Effector memory CD4-positive, alpha-beta T cell (primary cell): ENCODE data around the gene TSGA10.
"Not testable (repeated sequence)": the region's sequence is repeated elsewhere in the genome, so short reads cannot be mapped to it uniquely, and the experiment has no call there.

Source experiments
- DNase-seq, 3 donors: peaks; one replicate each; pipeline ENCODE4 v3.0.0-alpha.2; 2020
- H3K27ac ChIP-seq: 2 replicates; pipeline ENCODE4 v1.7.0; 2013; ENCODE audit warnings: mild to moderate bottlenecking, low read length, moderate library complexity; ENCODE audit not compliant: insufficient read depth, poor library complexity, severe bottlenecking
- H3K27me3 ChIP-seq: replicated peaks from 2 replicates; pipeline ENCODE4 v1.7.0; 2013; ENCODE audit warnings: mild to moderate bottlenecking, low read length; ENCODE audit not compliant: insufficient read depth, control insufficient read depth, poor library complexity, severe bottlenecking
- H3K36me3 ChIP-seq: 2 replicates; pipeline ENCODE4 v1.7.0; 2013; ENCODE audit warnings: mild to moderate bottlenecking, low read length, moderate library complexity; ENCODE audit not compliant: control insufficient read depth, insufficient read depth
- H3K4me1 ChIP-seq: 2 replicates; pipeline ENCODE4 v1.7.0; 2013; ENCODE audit warnings: low read length, mild to moderate bottlenecking; ENCODE audit not compliant: control insufficient read depth, insufficient read depth, poor library complexity, severe bottlenecking
- H3K4me3 ChIP-seq: 2 replicates; pipeline ENCODE4 v1.7.0; 2013; ENCODE audit warnings: low read length, low read depth, mild to moderate bottlenecking; ENCODE audit not compliant: insufficient read depth, poor library complexity, severe bottlenecking
- H3K9me3 ChIP-seq: 2 replicates; pipeline ENCODE4 v1.7.0; 2013; ENCODE audit warnings: mild to moderate bottlenecking, low read length, moderate library complexity; ENCODE audit not compliant: control insufficient read depth

TSGA10 gene

DNA sequence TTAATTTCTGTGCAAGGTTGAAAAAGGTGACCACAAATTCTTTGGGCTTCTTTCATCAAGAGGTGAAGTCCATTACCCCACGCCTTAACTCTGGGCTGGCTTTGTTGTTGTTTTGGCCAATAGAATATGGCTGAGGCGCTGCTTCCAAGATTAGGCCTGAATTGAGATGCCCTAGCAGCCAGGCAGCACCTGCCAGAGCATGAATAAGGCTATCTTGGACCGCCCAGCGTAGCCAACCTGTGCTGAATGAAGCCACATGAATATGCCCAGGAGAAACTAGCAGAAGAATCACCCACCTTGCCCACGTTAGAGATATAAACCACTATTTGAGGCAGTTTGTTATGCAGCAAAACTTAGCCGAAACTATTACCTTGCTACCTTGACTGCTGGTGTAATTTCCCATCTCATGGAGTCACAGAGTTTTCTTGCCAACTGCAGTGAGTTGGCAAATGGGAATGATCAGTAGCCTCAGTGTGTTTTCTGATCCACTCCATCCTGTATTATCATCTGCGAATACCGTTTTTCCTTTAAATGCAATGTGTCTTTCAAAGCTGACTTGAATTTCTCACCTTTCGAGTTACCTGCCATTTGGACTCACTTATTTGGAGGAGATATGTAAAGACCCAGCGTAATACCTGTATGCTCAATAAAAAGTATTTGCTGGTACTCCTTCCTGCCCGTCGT is 679 bp downstream of the TSGA10 start:
- H3K36me3 ChIP-seq, result no peaks in the 10 kb centered on the region
- H3K27me3 ChIP-seq, result no peaks in the 10 kb centered on the region
- peaks cover 11% of the 10 kb centered on the region for H3K4me1 ChIP-seq
- peak overlapping the region; percentile 94 for H3K27ac ChIP-seq
- no peak for DNase-seq
- peak overlapping the region; percentile 92 for H3K4me3 ChIP-seq
- H3K9me3 ChIP-seq, result no peaks in the 10 kb centered on the region

- DNase-seq, result no peak
- H3K4me3 ChIP-seq, result no peak overlapping the region
- H3K9me3 ChIP-seq, result no peaks in the 10 kb centered on the region
- H3K27ac ChIP-seq, result no peak overlapping the region
- no peaks in the 10 kb centered on the region for H3K36me3 ChIP-seq
- peaks cover 11% of the 10 kb centered on the region for H3K4me1 ChIP-seq
- no peaks in the 10 kb centered on the region for H3K27me3 ChIP-seq
Measured at GRCh38 chr2:99152199-99152895, 2.4 kb downstream of the TSGA10 start.

DNA sequence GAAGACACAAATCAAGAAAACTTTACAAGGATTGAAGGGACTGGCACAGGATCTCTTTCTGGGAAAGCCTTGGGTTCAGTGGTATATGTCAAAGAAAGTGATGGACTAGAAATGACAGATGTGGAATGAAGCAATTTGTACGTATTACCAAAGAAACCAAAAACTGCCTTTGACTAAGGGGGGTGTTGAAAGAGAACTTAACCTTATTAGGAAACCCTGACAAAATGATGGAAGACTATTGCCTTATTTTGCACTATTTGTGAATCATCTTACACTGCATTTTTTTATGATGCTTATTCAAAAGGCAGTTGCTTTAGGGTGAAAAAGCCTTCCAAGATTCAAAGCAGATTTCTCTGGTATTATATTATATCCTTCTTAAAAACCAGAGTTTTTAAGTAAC is 4.0 kb downstream of the TSGA10 start:
- Histone ChIP-seq H3K4me3 (no peak overlapping the region), H3K9me3 (no peaks in the 10 kb centered on the region), H3K27me3 (no peaks in the 10 kb centered on the region), H3K4me1 (peaks cover 8% of the 10 kb centered on the region), H3K36me3 (no peaks in the 10 kb centered on the region), H3K27ac (no peak overlapping the region)
- DNase-seq, result no peak

DNA sequence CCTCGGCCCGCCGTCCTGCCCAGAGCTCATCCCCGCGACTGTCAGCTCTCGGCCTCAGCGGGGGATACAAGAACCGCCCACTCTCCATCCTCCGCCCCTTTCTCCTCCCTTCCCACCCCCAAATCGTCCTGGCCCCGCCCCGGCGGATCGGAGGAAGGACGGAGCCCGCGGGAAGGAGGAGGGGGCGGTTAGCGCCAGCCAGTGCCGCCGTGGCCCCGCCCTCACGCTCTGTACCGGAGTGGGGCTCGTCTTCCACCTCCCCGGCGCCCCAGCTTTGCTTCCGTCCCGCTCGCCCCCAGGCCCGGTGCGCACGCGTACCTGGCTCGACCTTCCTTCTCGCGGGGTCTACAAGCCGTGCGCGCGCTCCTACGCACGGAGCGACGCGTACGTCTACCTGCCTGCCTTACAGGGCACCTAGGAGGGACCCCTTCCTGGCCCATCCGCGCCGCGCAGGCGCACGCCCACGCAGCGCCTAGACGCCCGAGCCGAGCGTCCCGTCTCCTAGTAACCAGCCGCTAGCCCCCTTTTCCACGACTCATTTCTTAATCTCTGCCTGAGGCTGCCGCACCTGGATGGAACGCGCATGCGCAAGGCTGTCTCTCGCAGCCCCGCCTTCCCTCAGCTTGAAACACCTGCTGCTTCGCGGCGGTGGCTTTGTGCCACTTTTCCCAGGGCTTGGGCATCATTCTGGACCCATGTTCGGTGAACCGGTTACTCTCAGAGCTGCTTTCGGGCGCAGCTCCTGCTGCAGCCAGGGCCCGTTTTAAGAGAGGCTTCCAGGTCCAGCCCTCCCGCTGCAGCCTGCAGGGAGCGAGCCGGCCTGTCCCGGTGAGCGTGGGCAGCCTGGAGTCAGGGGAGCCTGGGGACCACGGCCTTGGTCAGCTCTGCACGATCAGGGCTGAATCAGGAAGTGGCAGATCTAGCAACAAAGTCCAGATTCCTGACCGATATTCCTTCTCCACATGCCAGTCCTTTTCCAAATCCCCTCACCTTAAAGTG is 13.3 kb downstream of the TSGA10 start, which contains the start of gene C2orf15:
Gene C2orf15, plus strand, starts transcription at position 598 of the 999 bp plus-strand sequence. CDS start 8,852 bp downstream, outside the sequence.
- peak within 1 kb of the TSS; percentile 81 for H3K27ac ChIP-seq

GRCh38 chr2:99140860-99141109 is 14.0 kb downstream of the TSGA10 start:
- H3K27me3 ChIP-seq, result no peaks in the 10 kb centered on the region
- no peak for DNase-seq

More for the DNA sequence above, 13.3 kb downstream of the TSGA10 start, which contains the start of gene C2orf15:
- Histone ChIP-seq H3K4me1 (peaks cover 4% of the 10 kb centered on the region), H3K27me3 (no peaks in the 10 kb centered on the region), H3K36me3 (no peaks in the 10 kb centered on the region), H3K9me3 (no peaks in the 10 kb centered on the region), H3K4me3 (peak within 1 kb of the TSS; percentile 69)
- DNase-seq, result peak; percentile 95 to 96 (median 96)

DNA sequence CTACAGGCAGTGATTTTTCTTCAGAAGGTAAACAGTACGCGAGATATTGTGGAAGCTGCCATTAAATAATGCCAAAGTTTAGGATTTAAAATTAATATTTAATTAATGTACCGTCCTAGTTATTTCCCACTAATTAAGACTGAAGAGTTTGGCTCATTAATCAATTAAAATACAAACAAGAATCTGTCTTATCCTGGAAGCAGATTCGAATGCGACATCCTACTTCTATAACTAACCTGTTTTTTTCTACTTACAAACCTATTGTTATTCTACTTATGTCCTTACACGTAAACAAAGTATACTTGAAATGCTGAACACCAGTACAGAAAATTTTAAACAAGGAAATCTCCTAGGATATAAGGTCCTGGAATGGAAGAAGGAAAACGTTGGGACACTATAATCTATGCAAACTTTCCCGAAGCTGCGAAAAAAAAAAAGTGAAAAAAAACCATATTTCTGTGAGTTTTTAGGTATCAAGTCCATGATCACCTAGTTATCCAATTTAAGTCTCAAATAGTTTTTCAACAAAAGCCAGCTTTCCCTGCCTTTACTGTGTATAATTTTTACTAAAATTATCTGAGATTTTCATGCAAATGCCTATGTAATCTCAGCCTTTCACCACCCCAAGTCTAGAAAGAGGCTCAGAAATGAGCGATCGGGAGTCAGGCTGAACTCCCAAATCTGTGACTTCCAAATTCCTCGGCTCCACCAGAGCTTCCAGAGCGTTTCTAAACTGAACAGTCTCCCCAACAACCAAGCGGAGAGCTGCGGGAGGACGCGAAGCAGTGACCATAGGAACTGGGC is 14.5 kb downstream of the TSGA10 start:
- Histone ChIP-seq H3K36me3 (no peaks in the 10 kb centered on the region), H3K9me3 (no peaks in the 10 kb centered on the region), H3K4me1 (peaks cover 4% of the 10 kb centered on the region), H3K27me3 (no peaks in the 10 kb centered on the region), H3K27ac (peak overlapping the region; percentile 81), H3K4me3 (peak overlapping the region; percentile 69)
- no peak for DNase-seq

More at GRCh38 chr2:99140860-99141109, 14.0 kb downstream of the TSGA10 start:
- Histone ChIP-seq H3K9me3 (no peaks in the 10 kb centered on the region), H3K36me3 (no peaks in the 10 kb centered on the region), H3K27ac (peak overlapping the region; percentile 81), H3K4me1 (peaks cover 4% of the 10 kb centered on the region), H3K4me3 (peak overlapping the region; percentile 69)

DNA sequence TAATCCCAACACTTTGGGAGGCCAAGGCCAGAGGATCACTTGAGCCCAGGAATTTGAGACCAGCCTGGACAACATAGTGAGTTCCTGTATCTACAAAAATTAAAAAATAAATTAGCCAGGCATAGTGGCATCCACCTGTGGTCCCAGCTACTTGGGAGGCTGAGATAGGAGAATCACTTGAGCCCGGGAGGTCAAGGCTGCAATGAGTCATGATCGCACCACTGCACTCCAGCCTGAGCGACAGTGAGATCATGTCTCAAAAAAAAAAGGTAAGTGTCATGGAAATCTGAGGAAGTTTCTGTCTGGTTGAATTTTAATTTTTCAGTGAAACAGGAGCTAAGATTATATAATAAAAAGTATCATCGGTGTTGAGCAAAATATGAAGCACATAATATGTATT is 15.7 kb downstream of the TSGA10 start:
- Histone ChIP-seq H3K27me3 (no peaks in the 10 kb centered on the region), H3K36me3 (no peaks in the 10 kb centered on the region), H3K27ac (no peak overlapping the region), H3K4me1 (peaks cover 4% of the 10 kb centered on the region), H3K4me3 (no peak overlapping the region), H3K9me3 (no peaks in the 10 kb centered on the region)
- DNase-seq, result no peak

GRCh38 chr2:99135044-99135556 is 19.6 kb downstream of the TSGA10 start:
- DNase-seq, H3K36me3 ChIP-seq, H3K9me3 ChIP-seq, H3K4me3 ChIP-seq, H3K27me3 ChIP-seq, H3K27ac ChIP-seq, H3K4me1 ChIP-seq: not testable (repeated sequence)

DNA sequence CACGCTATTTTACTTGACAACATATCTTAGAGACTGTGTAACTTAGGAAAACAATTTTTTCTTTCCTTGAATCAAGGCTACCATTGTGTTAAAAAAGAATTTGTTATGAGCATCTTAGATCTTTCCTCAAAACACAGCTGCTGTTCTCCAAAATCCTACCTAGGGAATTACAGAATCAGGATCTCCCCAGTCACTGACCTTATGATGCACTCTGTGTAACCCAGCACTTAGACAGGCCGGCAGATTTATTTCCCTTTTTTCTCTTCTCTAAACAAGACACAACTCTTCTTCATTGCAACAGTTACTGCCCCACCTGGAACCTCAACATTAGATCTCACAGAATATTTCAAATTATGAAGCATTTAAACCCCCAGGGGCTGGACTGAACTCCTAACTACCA is 26.8 kb downstream of the TSGA10 start:
- Histone ChIP-seq H3K27ac (no peak overlapping the region), H3K4me1 (no peaks in the 10 kb centered on the region), H3K4me3 (no peak overlapping the region), H3K9me3 (peaks cover 4% of the 10 kb centered on the region), H3K36me3 (no peaks in the 10 kb centered on the region), H3K27me3 (no peaks in the 10 kb centered on the region)
- DNase-seq, result no peak
